OCI-LY3 (cell line): Measurements from ENCODE around the gene SLCO4A1.

ENCODE experiments used
- H2AFZ ChIP-seq: fragments of 200-600, 300-600 bp; shearing (Covaris generic); 2 replicates; pipeline ENCODE4 v1.6.0; 2014; ENCODE audit warnings: antibody characterized with exemption, low read depth, low read length
- H3K27ac ChIP-seq: fragments of 200-600, 300-600 bp; sonication (generic); 2 replicates; pipeline ENCODE4 v1.5.1; 2014; ENCODE audit warnings: mild to moderate bottlenecking, low read length, moderate library complexity, mixed read lengths
- H3K27me3 ChIP-seq: fragments of 200-600, 300-600 bp; sonication (generic); 2 replicates; pipeline ENCODE4 v1.6.1; 2014; ENCODE audit warnings: low read depth, low read length, mixed read lengths
- H3K36me3 ChIP-seq: fragments of 200-600, 300-600 bp; sonication (generic); replicated peaks from 2 replicates; pipeline ENCODE3; 2014; ENCODE audit warnings: low read depth, low read length, mixed read lengths
- H3K4me1 ChIP-seq: fragments of 300-600, 200-600 bp; sonication (generic); 2 replicates; pipeline ENCODE4 v1.6.1; 2014; ENCODE audit warnings: low read length, mixed read lengths
- H3K4me2 ChIP-seq: fragments of 200-600, 300-600 bp; sonication (generic); 2 replicates; pipeline ENCODE4 v1.6.1; 2014; ENCODE audit warnings: low read length, mixed read lengths
- H3K4me3 ChIP-seq: fragments of 300-600, 200-600 bp; sonication (generic); 2 replicates; pipeline ENCODE4 v1.5.1; 2014; ENCODE audit warnings: antibody characterized with exemption, mild to moderate bottlenecking, low read length, moderate library complexity
- H3K79me2 ChIP-seq: fragments of 300-600, 200-600 bp; shearing (Covaris generic); 2 replicates; pipeline ENCODE4 v1.6.1; 2014; ENCODE audit warnings: mild to moderate bottlenecking, low read length, mixed read lengths
- H3K9ac ChIP-seq: fragments of 300-600, 200-600 bp; shearing (Covaris generic); 2 replicates; pipeline ENCODE4 v1.6.0; 2014; ENCODE audit warnings: mild to moderate bottlenecking, low read length, moderate library complexity
- H3K9me3 ChIP-seq: fragments of 200-600, 300-600 bp; shearing (Covaris generic); 2 replicates; pipeline ENCODE4 v1.6.1; 2014; ENCODE audit warnings: low read length, mixed read lengths; ENCODE audit not compliant: insufficient read depth
- H4K20me1 ChIP-seq: fragments of 200-600, 300-600 bp; sonication (generic); 2 replicates; pipeline ENCODE4 v1.6.1; 2016; ENCODE audit warnings: low read length, mixed read lengths; ENCODE audit not compliant: insufficient read depth
- EZH2phosphoT487 ChIP-seq: fragments of 200-600 bp; shearing (Covaris generic); IDR thresholded peaks from 2 replicates; pipeline ENCODE4 v1.6.1; 2018; ENCODE audit warnings: antibody characterized with exemption, mixed run types, low read depth
- TF ChIP-seq, protein P1 (sequence below): fragments of 200-600, 300-600 bp; sonication (generic); IDR thresholded peaks from 2 replicates; pipeline ENCODE4 v1.5.1; 2014; ENCODE audit warnings: antibody characterized with exemption, low read length, low read depth

Gene SLCO4A1

DNA sequence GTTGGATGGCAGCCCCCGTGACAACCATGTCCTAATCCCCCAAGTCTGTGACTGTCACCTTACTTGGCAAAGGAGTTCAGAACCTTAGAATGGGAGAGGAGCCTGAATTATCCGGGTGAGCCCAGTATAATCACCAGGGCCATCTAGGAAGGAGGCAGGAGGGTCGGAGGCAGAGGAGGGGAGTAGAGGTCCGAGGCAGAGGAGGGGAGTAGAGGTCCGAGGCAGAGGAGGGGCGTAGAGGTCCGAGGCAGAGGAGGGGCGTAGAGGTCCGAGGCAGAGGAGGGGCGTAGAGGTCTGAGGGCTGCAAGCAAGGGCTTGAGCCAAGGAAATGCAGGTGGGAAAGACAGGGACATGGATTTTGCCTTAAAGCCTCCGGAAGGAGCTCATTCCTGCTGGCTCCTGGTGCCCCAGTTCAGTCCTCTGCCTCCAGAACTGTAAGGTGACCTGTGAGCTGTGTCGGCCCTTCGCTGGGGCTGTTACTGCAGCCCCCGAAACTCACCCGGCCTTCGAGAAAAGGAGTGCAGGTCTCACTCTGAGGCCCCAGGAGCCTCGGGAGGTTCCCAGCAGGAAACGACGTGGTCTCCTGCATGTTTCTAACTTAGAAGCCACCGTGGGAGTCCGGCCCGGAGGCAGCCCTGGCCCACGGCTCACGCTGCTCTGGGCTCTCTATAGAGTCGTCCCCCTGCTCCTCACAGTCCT is 20.0 kb upstream of the SLCO4A1 start:
- Histone ChIP-seq H4K20me1 (no peaks in the 10 kb centered on the region), H3K27ac (peak overlapping the region; percentile 89), H2AFZ (no peak overlapping the region), H3K27me3 (no peaks in the 10 kb centered on the region), H3K4me1 (peaks cover 51% of the 10 kb centered on the region), H3K4me3 (peak overlapping the region; percentile 75), H3K4me2 (peak overlapping the region; percentile 94), H3K36me3 (no peaks in the 10 kb centered on the region), H3K9me3 (no peaks in the 10 kb centered on the region), H3K79me2 (no peaks in the 10 kb centered on the region), H3K9ac (peak overlapping the region; percentile 85; the same call in 1 of the 2 replicates)
- TF ChIP-seq EZH2phosphoT487: no peak
- TF ChIP-seq, protein P1, sequence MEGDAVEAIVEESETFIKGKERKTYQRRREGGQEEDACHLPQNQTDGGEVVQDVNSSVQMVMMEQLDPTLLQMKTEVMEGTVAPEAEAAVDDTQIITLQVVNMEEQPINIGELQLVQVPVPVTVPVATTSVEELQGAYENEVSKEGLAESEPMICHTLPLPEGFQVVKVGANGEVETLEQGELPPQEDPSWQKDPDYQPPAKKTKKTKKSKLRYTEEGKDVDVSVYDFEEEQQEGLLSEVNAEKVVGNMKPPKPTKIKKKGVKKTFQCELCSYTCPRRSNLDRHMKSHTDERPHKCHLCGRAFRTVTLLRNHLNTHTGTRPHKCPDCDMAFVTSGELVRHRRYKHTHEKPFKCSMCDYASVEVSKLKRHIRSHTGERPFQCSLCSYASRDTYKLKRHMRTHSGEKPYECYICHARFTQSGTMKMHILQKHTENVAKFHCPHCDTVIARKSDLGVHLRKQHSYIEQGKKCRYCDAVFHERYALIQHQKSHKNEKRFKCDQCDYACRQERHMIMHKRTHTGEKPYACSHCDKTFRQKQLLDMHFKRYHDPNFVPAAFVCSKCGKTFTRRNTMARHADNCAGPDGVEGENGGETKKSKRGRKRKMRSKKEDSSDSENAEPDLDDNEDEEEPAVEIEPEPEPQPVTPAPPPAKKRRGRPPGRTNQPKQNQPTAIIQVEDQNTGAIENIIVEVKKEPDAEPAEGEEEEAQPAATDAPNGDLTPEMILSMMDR: no peak

DNA sequence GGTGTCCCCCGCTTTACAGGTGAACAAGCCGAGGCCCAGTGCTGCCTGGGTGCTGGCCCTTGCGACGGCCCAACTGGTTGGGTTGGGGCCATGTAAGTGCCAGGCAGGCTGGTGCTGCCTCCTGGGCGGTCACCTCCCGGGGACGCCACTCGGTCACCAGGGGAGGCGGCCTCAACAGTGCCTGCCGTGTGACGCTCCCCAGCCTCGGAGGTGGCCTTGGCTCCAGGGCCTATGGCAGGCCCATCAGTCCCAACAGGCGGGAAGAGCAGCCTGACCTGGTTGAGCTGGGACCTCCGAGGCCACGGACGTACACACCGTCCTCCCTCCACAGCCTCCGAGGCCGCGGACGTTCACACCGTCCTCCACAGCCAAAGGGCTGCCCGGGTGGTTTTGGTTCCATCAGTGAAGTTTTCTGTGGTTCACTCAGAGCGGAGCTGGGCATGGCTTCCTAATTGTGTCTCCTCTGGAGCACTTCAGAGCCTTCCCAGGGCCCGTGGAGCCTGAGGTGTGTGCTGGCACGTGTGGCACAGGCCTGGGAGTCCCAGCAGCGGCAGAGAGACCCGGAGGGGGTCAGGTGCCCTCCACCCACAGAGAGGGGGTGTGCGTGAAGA is 19.3 kb upstream of the SLCO4A1 start:
- TF ChIP-seq, protein P1: no peak
- TF ChIP-seq EZH2phosphoT487: no peak

DNA sequence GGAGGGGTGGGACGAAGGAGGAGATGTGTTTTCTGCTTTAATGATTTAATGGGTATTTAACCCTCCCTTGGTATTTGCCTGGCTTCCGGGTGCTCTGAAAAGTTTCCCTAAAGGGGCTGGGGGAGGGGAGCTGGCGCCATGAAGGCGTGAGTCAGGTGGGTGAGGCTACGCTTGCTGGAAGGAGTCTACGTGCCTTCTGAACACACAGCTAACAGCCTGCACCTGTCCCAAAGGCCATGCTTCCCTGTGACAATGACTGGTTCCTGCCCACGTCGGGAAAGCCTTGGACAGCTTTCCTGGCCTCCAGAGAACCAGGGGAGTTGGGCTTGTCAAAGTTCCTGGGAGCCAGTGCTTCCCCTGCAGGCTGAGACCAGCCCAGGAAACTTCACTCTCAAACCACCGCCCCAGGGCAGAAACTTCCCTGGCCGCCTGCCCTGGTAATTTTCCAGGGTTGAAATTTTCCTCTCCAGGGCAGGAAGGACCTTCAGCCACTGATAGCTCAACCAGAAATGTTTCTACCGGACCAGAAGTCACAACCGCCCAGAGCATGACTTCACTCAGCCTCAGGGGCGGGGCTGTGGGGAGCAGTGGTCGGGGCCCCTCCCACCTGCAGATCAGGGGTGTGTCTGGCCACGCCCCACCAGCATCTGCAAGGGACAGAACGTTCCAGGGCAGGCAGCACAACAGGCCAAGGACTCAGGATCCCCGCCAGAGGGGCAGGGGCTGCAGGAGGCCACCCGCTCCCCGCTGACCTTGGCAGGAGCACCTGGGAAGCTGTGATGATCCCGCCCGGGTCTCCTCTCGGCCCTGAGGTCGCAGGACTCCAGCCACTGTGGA is 18.6 kb upstream of the SLCO4A1 start:
- H3K4me1 ChIP-seq: peaks cover 49% of the 10 kb centered on the region
- no peaks in the 10 kb centered on the region for H3K9me3 ChIP-seq
- H3K27ac ChIP-seq: peak overlapping the region; percentile 89
- no peaks in the 10 kb centered on the region for H3K27me3 ChIP-seq
- H3K79me2 ChIP-seq: no peaks in the 10 kb centered on the region
- H4K20me1 ChIP-seq: no peaks in the 10 kb centered on the region
- peak overlapping the region; percentile 75 for H3K4me3 ChIP-seq
- no peak for TF ChIP-seq EZH2phosphoT487
- TF ChIP-seq, protein P1: no peak
- peak overlapping the region; percentile 85 for H3K9ac ChIP-seq
- H3K36me3 ChIP-seq: no peaks in the 10 kb centered on the region
- H2AFZ ChIP-seq: 0 out of 2 replicates have a peak overlapping the region, but pooled peaks have one; percentile 1
- peak overlapping the region; percentile 94 for H3K4me2 ChIP-seq

More for the DNA sequence above, 19.3 kb upstream of the SLCO4A1 start:
- Histone ChIP-seq H4K20me1 (no peaks in the 10 kb centered on the region), H3K4me1 (peaks cover 49% of the 10 kb centered on the region), H3K4me3 (peak overlapping the region; percentile 75), H3K4me2 (peak overlapping the region; percentile 94), H3K79me2 (no peaks in the 10 kb centered on the region), H3K27me3 (no peaks in the 10 kb centered on the region), H2AFZ (0 out of 2 replicates have a peak overlapping the region, but pooled peaks have one; percentile 1), H3K9me3 (no peaks in the 10 kb centered on the region), H3K27ac (peak overlapping the region; percentile 89), H3K9ac (peak overlapping the region; percentile 85), H3K36me3 (no peaks in the 10 kb centered on the region)

DNA sequence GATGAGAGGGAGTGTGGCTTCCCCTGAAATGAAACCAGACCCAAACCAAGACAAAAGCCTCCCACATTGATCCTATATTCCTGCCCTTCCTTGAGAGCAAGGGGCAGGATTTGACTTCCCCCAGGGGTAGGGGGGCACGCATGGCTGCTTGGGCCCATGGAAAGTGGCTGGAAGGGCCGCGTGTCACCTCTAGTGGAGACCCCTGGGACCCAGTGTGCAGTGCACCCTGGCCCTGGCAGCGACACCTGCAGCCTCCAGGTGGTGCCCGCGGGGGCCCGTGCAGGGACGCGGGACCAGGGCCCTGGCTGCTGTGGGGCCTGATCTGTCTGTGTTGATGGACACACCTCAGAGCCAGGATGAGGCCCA is 18.0 kb upstream of the SLCO4A1 start:
- Histone ChIP-seq H3K27me3 (no peaks in the 10 kb centered on the region), H3K9me3 (no peaks in the 10 kb centered on the region), H3K4me2 (peak overlapping the region; percentile 94), H3K27ac (peak overlapping the region; percentile 89), H3K36me3 (no peaks in the 10 kb centered on the region), H2AFZ (no peak overlapping the region; the same call in 1 of the 2 replicates), H3K79me2 (no peaks in the 10 kb centered on the region), H3K4me1 (peaks cover 46% of the 10 kb centered on the region), H4K20me1 (no peaks in the 10 kb centered on the region), H3K9ac (peak overlapping the region; percentile 85), H3K4me3 (peak overlapping the region; percentile 75)
- TF ChIP-seq, protein P1: peak; percentile 78
- no peak for TF ChIP-seq EZH2phosphoT487
